Stimulated activated CD8-positive, alpha-beta memory T cell treated with anti-CD3 and anti-CD28 coated beads, Interleukin-12 subunit alpha, Interleukin-12 subunit beta, amount 100 ng/mL, for 1 hour (primary cell): ENCODE data around the gene CD300LB.

Experiments
- DNase-seq: peaks from one replicate; pipeline ENCODE4 v3.0.0-alpha.2; 2020; ENCODE audit warnings: low read depth

Gene CD300LB

DNA sequence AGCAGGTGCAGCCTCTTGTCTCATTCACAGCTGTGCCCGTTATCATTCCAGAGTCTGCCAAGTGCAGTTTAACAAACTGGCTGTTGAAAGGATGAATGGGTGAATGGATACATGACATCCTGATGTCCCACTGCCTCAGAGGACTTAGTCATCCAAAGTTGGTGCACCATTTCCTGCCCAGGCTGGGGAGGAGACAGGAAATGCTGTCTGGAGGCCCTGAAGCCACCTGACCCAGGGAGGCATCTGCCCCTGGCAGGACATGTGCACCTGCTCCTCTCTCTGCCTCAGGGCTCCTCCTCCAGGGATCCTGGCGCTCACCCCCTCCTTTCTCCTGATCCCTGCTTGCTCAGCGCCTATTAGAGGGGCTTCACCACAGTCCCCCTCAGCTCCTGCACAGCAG, 16.5 kb upstream of the CD300LB start:
- no peak for DNase-seq

DNA sequence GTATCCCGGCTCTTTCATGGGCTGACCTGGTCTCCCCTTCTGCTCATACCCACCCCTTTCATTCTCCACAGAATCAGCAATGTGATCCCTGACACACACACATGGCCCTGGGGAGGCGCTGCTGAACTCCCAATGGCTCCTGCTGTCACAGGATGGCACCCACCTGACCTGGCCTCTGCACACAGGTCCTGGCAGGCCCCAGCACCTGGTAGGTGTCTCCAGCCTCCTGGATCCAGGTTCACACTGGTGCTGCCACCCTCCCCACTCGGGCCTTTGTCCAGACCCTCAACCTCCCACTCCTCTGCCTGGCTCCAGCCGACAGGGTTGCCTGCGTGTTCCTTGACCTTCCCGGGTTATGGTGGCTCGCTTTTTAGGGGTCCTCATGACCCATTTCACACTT, 16.0 kb upstream of the CD300LB start:
- DNase-seq, result no peak

DNA sequence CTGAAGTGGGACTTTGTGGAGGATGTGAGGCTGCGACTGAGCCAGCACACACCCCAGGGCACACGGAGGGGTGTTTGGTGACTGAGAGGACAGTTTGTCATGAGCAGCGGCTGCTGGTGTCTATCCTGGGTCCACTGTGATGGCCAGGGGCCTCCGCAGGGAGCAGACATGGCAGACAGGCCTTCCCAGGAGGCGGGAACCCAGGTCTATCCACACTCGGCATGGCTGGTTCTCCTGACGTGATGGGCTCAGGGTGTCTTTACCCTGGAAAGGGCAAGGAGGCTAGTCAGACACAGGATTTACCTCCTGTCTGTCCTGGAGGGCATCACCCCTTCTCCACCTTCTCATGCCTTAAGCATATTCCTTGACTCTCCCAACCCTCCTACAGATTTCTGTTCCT, 15.3 kb upstream of the CD300LB start:
- DNase-seq, result no peak

DNA sequence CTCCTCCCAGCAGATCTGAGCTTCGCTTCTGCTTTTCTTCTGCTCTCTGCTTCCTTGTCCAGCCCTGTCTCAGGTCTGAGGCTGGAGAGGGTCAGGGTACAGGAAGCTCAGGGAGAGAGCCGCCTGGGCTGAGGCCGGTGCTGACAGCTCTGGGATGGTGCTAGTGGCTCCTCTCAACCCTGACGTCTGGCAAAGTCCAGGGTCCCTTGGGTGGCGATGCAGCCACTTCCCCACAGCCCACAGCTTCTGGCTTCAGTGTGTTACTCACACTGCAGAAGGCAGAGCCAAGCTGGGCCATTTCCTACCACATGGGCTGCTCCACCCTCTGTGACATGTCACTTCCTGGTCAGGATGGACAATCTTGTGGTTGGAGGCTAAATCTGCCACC, 14.6 kb upstream of the CD300LB start, which contains the start of gene CD300C:
TSS of gene CD300C (minus strand) at position 273 of the 388 bp plus-strand sequence. CDS start 333 bp downstream, outside the sequence.
- DNase-seq, result no peak

DNA sequence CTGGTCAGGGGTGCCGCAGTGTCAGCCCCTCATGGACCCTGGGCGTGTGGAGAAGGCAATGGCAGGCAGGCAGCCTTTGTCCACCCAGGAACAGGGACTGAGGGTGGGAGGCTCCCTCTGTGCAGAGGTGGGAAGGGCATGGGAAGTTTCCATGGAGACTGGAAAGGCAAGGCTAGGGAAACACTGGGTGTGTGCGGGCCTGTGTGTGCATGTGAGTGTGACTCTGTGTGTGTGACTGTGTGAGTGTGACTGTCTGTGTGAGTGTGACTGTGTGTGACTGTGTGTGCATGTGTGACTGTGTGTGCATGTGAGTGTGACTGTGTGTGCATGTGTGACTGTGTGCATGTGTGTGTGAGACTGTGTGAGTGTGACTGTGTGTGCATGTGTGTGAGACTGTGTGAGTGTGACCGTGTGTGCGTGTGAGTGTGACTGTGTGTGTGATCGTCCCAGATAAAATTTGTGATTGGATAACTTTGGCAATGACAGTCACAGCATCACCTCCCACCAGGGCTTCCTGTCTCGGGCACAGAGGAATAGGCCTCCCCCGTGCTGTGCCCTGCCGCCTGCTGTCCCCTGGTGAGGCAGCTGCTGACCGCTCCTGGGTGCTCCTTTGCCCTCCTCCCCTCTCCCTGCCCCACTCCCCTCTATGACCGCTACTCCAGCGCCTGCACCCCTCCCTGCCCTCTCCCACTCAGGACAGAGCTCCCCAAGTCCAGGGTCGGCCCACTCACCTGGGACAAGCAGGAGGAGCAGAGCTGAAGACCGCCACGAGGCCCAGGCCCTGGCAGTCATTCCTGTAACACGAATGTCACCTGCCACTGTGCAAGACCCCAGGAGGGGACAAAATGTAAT, 13.9 kb upstream of the CD300LB start:
- no peak for DNase-seq

DNA sequence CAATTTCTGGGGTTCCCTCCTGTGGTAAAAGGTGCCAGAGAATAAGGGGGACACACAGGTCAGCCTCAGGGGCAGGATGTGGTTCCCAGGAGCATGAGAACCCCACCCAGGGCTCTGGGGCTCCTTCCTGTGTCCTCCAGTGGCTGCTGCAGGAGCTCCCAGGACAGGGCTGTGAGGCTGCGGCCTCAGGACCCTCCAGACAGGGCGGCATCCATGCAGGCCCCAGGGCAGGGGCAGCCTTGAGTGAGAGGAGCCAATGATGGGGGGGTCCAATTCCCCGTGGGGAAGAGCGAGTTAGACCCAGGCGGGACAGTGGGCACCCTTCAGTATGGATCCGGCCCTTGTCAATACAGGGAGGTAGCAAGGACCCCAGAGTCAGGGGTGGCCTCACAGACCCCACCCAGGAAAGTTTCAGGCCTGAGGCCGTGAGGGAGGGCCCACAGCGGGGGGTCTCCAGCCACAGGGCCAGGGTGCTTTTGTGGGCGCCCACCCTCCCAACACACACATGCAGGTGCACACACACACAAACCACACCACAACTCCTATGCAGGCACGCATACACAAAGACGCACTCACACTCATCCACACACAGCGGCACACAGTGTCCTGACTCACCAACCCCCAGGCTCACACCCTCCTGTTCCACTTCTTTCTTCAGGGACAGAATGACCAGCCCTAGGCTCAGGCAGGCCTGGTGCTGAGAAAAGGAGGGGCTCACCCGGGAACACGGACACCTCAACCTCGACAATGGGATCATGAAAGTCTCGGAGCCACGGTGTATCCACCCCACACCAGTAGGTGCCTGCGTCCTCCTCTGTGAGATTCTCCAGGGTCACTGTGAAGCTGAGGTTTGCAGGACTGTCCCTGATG, 12.9 kb upstream of the CD300LB start:
- DNase-seq, result no peak

DNA sequence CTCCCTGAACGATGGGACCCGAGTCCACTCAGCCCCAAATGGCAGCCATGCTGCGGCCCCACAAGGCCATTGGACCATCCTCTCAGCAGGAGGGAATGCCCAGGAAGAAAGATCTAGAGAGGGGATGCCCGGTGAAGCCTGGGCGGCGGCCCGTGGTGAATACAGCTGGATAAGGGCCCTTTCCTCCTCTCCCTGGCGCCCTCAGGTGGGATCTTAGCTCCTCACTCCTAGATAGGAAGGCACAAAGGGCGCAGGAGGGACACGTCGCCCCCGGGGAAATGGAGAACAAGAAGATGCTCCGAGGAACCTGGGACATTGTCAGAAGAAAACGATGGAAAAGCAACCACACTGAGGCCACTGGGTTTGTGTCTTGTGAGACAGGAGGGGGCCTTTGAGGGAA, 12.1 kb upstream of the CD300LB start:
- no peak for DNase-seq

DNA sequence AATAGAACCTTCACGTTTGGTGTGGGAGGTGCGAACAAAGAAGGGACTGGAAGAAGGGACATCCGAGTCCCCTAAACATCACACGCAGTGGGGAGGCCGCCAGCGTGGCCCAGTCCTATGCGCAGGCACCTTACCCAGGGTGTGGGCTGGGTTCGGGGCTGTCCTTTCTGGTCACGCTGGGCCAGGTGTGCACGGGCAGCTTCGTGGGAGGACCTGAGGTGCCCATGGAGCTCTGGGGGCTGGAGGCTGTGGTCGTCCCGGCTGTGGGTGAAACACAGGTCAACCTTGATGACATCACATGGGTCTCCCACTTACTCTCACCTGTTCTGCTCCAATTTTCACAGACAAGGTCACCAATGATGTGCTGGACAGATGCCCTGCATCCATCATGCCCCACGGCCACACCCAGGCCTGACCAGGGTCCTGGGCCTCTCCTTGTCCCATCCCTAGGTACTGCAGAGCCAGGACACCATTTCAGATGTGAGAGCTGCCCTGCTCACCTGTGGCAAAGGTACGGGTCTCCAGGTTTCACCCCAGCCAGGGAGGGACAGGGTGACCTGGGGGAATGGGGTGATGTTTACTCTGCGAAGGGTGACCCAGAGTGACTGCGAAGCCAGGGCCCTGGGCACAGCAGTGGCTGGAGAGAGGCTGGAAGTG, 11.6 kb upstream of the CD300LB start:
- DNase-seq, result no peak

DNA sequence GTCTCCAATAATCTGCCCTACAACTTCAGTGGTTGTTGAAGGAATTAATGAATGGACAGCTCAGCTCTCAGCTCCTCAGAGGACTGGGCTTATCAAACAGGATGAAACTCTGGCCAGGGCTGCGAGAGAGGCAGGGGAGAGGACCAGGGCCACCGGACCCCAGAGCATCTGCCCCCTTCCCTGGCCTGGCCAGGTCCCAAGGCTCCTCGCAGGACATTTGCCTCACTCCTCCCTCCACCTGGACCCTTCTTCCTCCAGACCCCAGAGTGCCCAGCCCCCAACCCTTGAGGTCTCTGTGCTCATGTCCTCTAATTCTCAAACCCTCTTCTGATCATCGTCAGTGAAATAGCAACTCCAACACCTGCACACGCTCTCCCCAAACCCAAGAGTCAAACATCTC, 10.9 kb upstream of the CD300LB start:
- DNase-seq, result no peak

DNA sequence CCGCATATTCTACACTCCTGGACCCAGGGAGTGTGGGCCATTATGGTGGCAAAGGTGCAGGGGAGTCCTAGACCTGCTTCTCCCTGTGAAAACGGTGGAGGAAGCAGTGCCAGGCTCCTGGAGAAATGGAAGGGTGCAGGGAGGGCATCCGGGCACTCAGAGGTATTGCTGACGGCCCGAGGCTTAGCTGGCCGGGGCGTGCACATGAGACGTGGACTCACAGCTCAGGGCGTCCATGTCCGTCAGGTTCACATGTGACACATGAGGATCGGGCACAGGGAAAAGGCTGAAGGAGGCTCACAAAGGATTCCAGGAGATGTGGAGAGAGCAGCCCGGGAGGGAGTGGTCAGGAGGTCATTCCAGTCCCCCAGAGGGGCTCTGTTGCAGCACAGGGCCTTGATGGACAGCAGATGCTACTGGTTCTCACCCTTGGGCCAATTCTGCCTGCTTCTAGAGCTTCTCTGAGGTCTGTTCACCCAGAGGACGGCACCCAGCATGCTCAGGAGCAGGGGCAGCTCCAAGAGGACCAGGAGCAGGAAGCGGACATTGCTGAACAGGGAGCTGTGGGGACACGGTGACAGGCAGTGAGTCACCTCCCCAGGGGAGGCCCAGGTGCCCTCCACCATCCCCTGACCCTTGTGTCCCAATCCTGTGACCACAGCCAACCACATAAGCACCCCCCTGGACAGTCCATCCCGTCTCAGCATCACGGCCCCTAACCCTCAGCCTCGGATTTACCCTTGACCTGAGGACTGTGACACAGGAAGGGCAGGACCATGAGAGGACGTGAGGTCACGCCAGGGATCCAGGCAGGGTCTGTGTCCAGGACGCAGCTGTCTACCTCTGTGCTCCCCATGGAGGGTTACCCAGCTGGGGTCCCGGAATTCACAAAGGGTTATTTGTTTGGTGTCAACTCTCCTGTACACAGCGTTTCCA, 10.2 kb upstream of the CD300LB start:
- DNase-seq, result no peak

DNA sequence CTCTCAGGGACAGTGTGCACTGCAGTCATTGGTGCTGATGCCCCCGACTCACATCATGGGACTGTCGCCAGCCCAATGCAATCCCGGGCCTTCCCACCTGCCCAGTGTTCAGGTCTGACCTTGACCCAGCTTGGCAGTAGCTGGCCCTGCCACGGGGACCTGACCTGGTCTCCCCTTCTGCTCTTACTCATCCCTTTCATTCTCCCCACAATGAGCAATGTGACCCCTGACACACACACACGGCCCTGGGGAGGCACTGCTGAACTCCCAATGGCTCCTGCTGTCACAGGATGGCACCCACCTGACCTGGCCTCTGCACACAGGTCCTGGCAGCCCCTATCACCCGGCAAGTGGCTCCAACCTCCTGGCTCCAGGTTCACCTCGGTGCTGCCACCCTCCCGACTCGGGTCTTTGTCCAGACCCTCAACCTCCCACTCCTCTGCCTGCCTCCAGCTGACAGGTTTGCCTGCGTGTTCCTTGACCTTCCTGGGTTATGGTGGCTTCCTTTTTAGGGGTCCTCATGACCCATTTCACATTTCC, 8.1 kb upstream of the CD300LB start:
- DNase-seq, result no peak

DNA sequence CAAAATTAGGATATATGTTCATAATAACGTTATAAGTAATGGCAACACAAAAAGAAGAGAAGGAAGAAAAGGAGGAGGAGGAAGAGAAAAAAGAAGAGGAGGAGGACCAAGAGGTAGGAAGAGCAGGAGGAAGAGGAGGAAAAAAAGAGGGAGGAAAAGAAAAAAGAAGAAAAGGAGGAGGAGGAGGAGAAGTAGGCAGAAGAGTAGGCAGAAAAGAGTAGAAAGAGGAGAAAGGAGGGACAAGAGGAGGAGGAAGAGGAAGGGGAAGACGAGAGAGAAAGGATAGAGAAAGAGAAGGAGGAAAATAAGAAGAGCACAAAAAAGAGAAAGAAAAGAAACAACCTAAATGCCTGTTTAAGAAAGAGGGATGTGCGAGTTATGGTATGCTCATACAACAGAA, 5.6 kb upstream of the CD300LB start:
- no peak for DNase-seq

DNA sequence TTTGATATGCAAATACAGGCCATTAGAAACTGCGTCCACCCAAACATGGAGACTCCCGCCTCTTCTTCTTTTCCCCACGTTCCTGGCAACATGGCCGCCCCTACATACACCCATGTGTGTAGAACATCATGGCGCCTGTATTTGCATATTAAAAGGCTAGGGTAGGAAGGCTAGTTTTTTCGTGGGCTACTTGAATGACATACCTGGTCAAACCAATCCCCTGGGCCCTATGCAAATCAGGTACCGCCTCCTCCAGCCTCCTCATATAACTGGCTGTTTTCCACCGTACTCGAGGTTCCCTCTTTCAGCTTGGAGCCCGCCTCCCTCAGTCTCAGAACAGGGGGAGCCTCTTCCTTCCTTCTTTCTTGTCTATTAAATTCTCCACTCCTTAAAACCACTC, 840 bp upstream of the CD300LB start:
- no peak for DNase-seq

DNA sequence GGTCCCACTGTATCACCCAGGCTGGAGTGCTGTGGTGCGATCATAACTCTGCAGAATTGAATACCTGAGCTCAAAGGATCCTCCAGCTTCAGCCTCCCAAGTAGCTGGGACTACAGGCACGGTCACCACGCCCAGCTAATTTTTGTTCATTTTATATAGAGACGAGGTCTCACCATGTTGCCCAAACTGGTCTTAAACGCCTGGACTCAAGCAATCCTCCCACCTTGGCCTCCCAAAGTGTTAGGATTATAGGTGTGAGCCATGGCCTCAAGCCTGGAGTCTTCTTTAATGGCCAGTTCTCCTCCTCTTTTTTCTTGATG, 484 bp downstream of the CD300LB start:
- no peak for DNase-seq

DNA sequence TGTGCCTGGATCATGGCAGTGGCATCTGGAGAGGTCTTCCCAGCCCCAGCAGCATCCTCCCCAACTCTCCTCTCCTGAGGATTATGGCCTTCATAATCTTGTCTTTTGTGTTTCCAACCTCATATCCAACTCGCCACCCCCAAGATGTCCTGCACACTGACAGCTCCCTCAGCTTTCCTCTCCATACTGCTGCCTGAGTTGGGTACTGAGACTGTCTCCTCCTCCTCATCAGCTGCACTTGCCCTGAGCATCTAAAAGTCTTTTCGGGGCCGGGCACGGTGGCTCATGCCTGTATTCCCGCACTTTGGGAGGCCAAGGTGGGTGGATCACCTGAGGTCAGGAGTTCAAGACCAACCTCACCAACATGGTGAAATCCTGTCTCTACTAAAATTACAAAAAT, 2.0 kb downstream of the CD300LB start:
- DNase-seq, result no peak

DNA sequence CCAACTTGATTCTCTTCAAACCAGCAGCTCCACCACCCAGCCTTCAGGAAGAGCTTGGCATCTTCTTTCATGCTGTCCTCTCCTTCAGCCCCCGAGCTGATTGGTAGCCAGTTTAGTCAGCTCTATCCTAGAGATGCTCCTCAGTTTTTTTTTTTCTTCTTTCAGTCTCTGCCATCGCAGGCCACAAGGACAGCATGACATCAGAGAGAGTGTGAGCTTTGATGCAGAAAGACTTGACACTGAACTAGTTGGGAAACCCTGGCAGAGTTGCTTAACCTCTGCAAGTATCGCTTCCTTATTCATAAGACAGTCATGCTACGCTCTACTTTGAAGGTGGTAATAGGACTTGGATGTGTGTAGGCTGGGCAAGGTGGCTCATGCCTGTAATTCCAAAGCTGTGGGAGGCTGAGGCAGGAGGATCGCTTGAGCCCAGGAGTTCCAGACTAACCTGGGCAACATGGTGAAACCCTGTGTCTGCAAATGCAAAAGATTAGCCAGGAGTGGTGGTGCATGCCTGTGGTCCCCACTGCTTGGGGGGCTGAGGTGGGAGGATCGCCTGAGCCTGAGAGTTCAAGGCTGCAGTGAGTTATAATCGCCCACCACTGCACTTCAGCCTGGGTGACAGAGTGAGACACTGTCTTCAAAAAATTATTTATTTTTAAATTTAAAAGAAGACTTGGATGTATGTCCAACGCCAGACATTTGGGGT, 2.6 kb downstream of the CD300LB start:
- DNase-seq, result no peak

DNA sequence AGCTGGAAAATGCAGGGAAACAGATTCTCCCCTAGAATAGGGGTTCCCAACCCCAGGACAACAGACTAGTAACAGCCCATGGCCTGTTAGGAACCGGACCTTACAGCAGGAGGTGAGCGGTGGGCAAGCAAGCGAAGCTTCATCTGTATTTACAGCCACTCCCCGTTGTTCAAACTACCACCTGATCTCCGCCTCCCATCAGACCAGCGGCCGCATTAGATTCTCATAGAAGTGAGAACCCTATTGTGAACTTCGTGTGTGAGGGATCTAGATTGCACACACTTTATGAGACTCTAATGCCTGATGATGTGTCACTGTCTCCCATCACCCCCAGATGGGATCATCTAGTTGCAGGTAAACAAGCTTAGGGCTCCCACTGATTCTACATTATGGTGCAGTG, 3.5 kb downstream of the CD300LB start:
- DNase-seq, result no peak

DNA sequence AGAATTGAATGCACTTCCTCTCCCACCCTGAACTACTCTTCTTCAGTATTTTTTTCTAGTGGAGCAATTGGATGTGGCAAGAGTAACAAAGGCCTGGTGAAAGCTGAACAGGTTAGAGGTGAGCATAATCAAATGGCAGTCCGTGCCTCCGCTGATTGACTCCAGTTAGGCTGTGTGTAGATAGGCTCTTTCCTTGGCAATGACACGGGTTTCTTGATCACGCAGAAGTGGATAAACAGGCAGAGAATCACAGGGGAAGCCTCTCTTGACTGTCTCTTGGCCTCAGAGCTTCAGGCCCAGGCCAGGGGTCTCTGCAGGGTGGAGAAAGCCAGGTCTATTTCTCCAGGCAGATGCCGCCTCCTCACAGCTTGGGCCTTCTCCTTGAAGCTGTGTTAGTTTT, 4.2 kb downstream of the CD300LB start:
- DNase-seq, result no peak

DNA sequence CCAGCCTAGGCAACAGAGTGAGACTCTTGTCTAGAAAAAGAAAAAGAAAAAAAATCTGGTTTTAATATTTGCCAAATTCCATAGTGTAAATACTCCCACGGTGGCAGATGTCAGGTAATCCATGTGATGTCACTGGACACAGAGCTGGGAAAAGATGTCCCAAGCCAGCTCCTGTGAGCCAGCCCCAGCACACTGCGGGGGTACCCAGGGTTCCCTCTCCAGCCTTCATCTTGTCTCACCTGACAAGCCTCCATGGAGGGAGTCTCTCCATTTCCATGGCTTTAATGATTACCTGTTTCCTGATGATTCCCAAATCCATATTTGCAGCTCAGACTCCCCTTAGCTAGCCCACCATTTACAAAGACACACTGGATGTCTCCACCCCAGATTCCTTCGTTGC, 4.6 kb downstream of the CD300LB start:
- DNase-seq, result no peak

DNA sequence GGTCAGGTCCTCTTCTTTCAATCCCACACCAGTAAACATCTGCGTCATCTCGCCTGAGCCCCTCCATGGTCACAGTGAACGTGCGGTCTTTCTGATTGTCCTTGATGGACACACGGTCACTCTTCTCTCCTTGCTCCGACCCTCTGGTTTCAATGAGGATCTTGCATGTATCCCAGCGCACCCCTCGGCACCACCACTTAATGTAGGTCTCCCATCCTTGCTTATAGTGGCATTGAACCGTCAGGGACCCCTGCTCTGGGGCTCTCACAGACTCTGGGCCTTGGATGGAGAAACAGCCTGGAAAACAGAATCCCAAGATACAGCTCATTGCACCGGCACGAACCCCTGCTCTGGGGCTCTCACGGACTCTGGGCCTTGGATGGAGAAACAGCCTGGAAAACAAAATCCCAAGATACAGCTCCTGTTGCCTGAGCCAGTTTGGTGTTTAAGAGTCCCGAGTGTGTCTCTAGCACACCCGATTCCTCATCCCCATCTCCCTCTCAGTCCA, 5.4 kb downstream of the CD300LB start:
- no peak for DNase-seq

DNA sequence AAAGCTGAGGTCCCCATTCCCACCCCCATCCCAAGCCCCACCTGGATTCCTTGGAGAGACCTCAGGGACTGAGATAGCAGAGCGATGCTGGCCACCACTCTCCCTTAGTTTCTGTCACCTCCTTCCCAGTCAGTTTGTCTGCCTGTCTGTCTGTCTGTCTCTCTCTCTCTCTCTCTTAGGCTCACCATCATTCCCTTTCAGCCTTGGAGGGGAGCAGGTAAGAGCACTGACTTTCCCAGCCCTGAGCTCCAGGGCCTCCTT, 5.9 kb downstream of the CD300LB start:
- DNase-seq, result no peak
